SK-N-SH treated with all-trans-retinoic acid at 6 μM for 48 hours (cell line): Measurements from ENCODE around the gene PCSK1.

ENCODE experiments used
- ARNTL ChIP-seq: fragments of 450-650 bp; formaldehyde crosslinking; IDR thresholded peaks from 2 replicates; pipeline ENCODE4 v1.5.0; 2020; ENCODE audit warnings: low read depth, mild to moderate bottlenecking, moderate library complexity, borderline replicate concordance
- CSDC2 ChIP-seq: fragments of 250-450 bp; sonication (Bioruptor Pico); IDR thresholded peaks from 2 replicates; pipeline ENCODE4 v1.5.0; 2020; ENCODE audit warnings: mild to moderate bottlenecking, moderate library complexity
- ESRRG ChIP-seq: fragments of 250-450 bp; sonication (Bioruptor Pico); IDR thresholded peaks from 2 replicates; pipeline ENCODE4 v1.6.1; 2021; ENCODE audit warnings: mild to moderate bottlenecking
- GLIS3 ChIP-seq: fragments of 250-450 bp; sonication (Bioruptor Pico); IDR thresholded peaks from 2 replicates; pipeline ENCODE4 v1.5.0; 2020; ENCODE audit warnings: mild to moderate bottlenecking, moderate library complexity
- ISL1 ChIP-seq: fragments of 250-450 bp; sonication (Bioruptor Pico); IDR thresholded peaks from 2 replicates; pipeline ENCODE4 v2.1.2; 2022; ENCODE audit warnings: mild to moderate bottlenecking, moderate library complexity
- OSR1 ChIP-seq: fragments of 250-450 bp; sonication (Bioruptor Pico); IDR thresholded peaks from 2 replicates; pipeline ENCODE4 v1.8.0; 2022; ENCODE audit warnings: moderate library complexity, mild to moderate bottlenecking, inconsistent platforms
- TOX ChIP-seq: fragments of 250-450 bp; sonication (Bioruptor Pico); IDR thresholded peaks from 2 replicates; pipeline ENCODE4 v1.8.0; 2021; ENCODE audit warnings: mild to moderate bottlenecking, moderate library complexity, borderline replicate concordance
- ZC3H10 ChIP-seq: fragments of 250-450 bp; sonication (Bioruptor Pico); IDR thresholded peaks from 2 replicates; pipeline ENCODE4 v1.5.1; 2021; ENCODE audit warnings: mild to moderate bottlenecking, moderate library complexity
- ZFP3 ChIP-seq: fragments of 250-450 bp; sonication (Bioruptor Pico); IDR thresholded peaks from 2 replicates; pipeline ENCODE4 v1.5.0; 2020; ENCODE audit warnings: mild to moderate bottlenecking, moderate library complexity
- ZNF565 ChIP-seq: fragments of 450-650 bp; formaldehyde crosslinking; conservative IDR thresholded peaks from 2 replicates; pipeline ENCODE4 v1.5.0; 2020; ENCODE audit warnings: low read depth, mild to moderate bottlenecking, moderate library complexity
- ZNF70 ChIP-seq: fragments of 450-650 bp; formaldehyde crosslinking; IDR thresholded peaks from 2 replicates; pipeline ENCODE4 v1.5.0; 2020; ENCODE audit warnings: mild to moderate bottlenecking, moderate library complexity
- TF ChIP-seq, protein P1 (sequence below): fragments of 250-450 bp; sonication (Bioruptor Pico); IDR thresholded peaks from 2 replicates; pipeline ENCODE4 v1.8.0; 2020; ENCODE audit warnings: mild to moderate bottlenecking, moderate library complexity, borderline replicate concordance
- TF ChIP-seq, protein P2 (sequence below): fragments of 250-450 bp; sonication (Bioruptor Pico); IDR thresholded peaks from 2 replicates; pipeline ENCODE4 v1.8.0; 2021; ENCODE audit warnings: low read depth, mild to moderate bottlenecking, moderate library complexity, borderline replicate concordance
- TF ChIP-seq, protein P3 (sequence below): fragments of 250-450 bp; sonication (Bioruptor Pico); IDR thresholded peaks from 2 replicates; pipeline ENCODE4 v1.5.1; 2021; ENCODE audit warnings: mild to moderate bottlenecking, moderate library complexity

DNA sequence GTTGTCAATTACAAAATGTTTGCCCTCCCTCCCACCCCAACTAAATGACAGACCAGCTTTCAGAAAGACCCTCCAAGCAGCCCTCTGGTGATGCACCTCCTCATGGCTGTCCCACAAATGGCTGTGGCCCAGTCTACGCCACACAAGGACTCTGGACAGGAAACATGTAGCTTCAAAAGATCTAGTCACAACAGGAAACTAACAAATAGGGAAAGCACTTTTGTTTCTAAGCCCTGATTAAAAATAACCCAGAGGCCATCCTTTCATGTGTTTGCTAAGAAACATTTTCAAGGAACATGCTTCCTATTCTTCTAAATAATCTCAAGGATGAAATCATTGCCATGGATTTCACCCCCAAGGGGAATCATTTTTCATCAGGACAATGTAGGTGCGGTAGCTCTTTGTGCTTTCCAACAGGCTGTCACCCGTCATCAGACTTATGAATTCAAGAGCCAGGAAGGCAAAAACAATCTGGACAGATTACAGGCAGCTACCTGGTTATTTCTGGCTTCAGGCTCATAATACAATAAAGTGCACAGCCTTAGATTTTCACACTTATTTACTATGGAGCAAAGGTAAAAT is 20.1 kb downstream of the PCSK1 start:
- TF ChIP-seq, protein P1, sequence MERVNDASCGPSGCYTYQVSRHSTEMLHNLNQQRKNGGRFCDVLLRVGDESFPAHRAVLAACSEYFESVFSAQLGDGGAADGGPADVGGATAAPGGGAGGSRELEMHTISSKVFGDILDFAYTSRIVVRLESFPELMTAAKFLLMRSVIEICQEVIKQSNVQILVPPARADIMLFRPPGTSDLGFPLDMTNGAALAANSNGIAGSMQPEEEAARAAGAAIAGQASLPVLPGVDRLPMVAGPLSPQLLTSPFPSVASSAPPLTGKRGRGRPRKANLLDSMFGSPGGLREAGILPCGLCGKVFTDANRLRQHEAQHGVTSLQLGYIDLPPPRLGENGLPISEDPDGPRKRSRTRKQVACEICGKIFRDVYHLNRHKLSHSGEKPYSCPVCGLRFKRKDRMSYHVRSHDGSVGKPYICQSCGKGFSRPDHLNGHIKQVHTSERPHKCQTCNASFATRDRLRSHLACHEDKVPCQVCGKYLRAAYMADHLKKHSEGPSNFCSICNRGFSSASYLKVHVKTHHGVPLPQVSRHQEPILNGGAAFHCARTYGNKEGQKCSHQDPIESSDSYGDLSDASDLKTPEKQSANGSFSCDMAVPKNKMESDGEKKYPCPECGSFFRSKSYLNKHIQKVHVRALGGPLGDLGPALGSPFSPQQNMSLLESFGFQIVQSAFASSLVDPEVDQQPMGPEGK (CRISPR knock-in tag): no peak
- TF ChIP-seq GLIS3: no peak
- TF ChIP-seq OSR1 (CRISPR knock-in tag): no peak
- no peak for TF ChIP-seq ZNF70 (CRISPR knock-in tag)
- TF ChIP-seq ZFP3: no peak
- no peak for TF ChIP-seq ZC3H10 (CRISPR knock-in tag)
- TF ChIP-seq ARNTL (CRISPR knock-in tag): no peak
- no peak for TF ChIP-seq TOX (CRISPR knock-in tag)
- TF ChIP-seq ZNF565 (CRISPR knock-in tag): no peak
- TF ChIP-seq, protein P2, sequence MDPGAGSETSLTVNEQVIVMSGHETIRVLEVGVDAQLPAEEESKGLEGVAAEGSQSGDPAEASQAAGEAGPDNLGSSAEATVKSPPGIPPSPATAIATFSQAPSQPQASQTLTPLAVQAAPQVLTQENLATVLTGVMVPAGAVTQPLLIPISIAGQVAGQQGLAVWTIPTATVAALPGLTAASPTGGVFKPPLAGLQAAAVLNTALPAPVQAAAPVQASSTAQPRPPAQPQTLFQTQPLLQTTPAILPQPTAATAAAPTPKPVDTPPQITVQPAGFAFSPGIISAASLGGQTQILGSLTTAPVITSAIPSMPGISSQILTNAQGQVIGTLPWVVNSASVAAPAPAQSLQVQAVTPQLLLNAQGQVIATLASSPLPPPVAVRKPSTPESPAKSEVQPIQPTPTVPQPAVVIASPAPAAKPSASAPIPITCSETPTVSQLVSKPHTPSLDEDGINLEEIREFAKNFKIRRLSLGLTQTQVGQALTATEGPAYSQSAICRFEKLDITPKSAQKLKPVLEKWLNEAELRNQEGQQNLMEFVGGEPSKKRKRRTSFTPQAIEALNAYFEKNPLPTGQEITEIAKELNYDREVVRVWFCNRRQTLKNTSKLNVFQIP: no peak
- no peak for TF ChIP-seq CSDC2 (CRISPR knock-in tag)
- no peak for TF ChIP-seq ESRRG (CRISPR knock-in tag)
- TF ChIP-seq ISL1 (CRISPR knock-in tag): no peak
- TF ChIP-seq, protein P3, sequence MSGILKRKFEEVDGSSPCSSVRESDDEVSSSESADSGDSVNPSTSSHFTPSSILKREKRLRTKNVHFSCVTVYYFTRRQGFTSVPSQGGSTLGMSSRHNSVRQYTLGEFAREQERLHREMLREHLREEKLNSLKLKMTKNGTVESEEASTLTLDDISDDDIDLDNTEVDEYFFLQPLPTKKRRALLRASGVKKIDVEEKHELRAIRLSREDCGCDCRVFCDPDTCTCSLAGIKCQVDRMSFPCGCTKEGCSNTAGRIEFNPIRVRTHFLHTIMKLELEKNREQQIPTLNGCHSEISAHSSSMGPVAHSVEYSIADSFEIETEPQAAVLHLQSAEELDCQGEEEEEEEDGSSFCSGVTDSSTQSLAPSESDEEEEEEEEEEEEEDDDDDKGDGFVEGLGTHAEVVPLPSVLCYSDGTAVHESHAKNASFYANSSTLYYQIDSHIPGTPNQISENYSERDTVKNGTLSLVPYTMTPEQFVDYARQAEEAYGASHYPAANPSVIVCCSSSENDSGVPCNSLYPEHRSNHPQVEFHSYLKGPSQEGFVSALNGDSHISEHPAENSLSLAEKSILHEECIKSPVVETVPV (CRISPR knock-in tag): no peak
